HEK293 (cell line): Measurements from ENCODE around the gene TUFM.
A peak's percentile ranks its signal among the peaks of the same experiment; 100 is the strongest.

Experiments
- CTCF ChIA-PET: fragments of 350-600 bp; formaldehyde crosslinking; extraction: SDS; loops from one replicate; lab custom pipeline; 2021; ENCODE audit warnings: antibody characterized with exemption; lab: Yijun Ruan, JAX
- POLR2A ChIA-PET: fragments of 300-600 bp; formaldehyde crosslinking; extraction: SDS; loops from one replicate; lab custom pipeline; 2020; ENCODE audit warnings: antibody characterized with exemption, inconsistent platforms; lab: Yijun Ruan, JAX
- H3K27ac ChIP-seq: fragments of 200-500 bp; sonication (Bioruptor generic); 2 replicates; pipeline ENCODE4 v1.5.1; 2014; ENCODE audit warnings: low read depth, low read length, control low read depth, inconsistent platforms; ENCODE audit errors: extremely low read depth
- H3K36me3 ChIP-seq, 2 experiments: fragments of 200-500 bp in 1 of 2; sonication (Bioruptor generic) in 1 of 2; 1 replicate in 1 of 2; 2 replicates in 1 of 2; pipeline ENCODE4 v1.5.1; 2014 to 2017; ENCODE audit warnings: inconsistent platforms in 2 of 2, low read length in 2 of 2; ENCODE audit not compliant: control insufficient read depth in 2 of 2, insufficient read depth in 1 of 2
- H3K4me1 ChIP-seq: fragments of 200-500 bp; sonication (Bioruptor generic); 2 replicates; pipeline ENCODE4 v1.5.1; 2014; ENCODE audit warnings: mild to moderate bottlenecking, low read length, inconsistent platforms; ENCODE audit not compliant: control insufficient read depth, insufficient read depth
- H3K4me3 ChIP-seq: 2 replicates; pipeline ENCODE4 v1.5.1; 2011; ENCODE audit warnings: low read depth, mild to moderate bottlenecking, control low read depth, low read length, moderate library complexity
- H3K9me3 ChIP-seq: fragments of 200-500 bp; sonication (Bioruptor generic); 2 replicates; pipeline ENCODE4 v1.5.1; 2014; ENCODE audit warnings: low read depth, low read length, inconsistent platforms; ENCODE audit not compliant: control insufficient read depth, insufficient read depth
- HOXC10 ChIP-seq: sonication (generic); formaldehyde crosslinking; IDR thresholded peaks from 2 replicates; pipeline ENCODE4 v1.8.1; 2023; ENCODE audit warnings: mild to moderate bottlenecking, missing genetic modification reagents
- KLF9 ChIP-seq: fragments of 450-650 bp; formaldehyde crosslinking; IDR thresholded peaks from 2 replicates; pipeline ENCODE4 v1.5.1; 2016; ENCODE audit warnings: missing biosample characterization, missing genetic modification characterization, low read depth
- REST ChIP-seq: fragments of 450-650 bp; formaldehyde crosslinking; IDR thresholded peaks from 2 replicates; pipeline ENCODE4 v1.5.1; 2016; ENCODE audit warnings: missing biosample characterization, missing genetic modification characterization
- TRIM28 ChIP-seq: IDR thresholded peaks from 2 replicates; pipeline ENCODE4 v1.6.1; 2011; ENCODE audit warnings: low read length, control low read depth, borderline replicate concordance
- ZNF114 ChIP-seq: fragments of 450-650 bp; formaldehyde crosslinking; IDR thresholded peaks from 2 replicates; pipeline ENCODE4 v1.5.0; 2017; ENCODE audit warnings: missing biosample characterization, missing genetic modification characterization
- ZNF157 ChIP-seq: fragments of 450-650 bp; formaldehyde crosslinking; IDR thresholded peaks from 2 replicates; pipeline ENCODE4 v1.5.1; 2016; ENCODE audit warnings: missing biosample characterization, missing genetic modification characterization
- ZNF2 ChIP-seq: fragments of 450-650 bp; formaldehyde crosslinking; IDR thresholded peaks from 2 replicates; pipeline ENCODE4 v1.5.1; 2016; ENCODE audit warnings: missing biosample characterization, missing genetic modification characterization
- ZNF302 ChIP-seq: fragments of 450-650 bp; formaldehyde crosslinking; IDR thresholded peaks from 2 replicates; pipeline ENCODE4 v1.5.1; 2016; ENCODE audit warnings: missing biosample characterization, missing genetic modification characterization, low read depth
- ZNF549 ChIP-seq: fragments of 450-650 bp; IDR thresholded peaks from 2 replicates; pipeline ENCODE4 v1.5.1; 2018; ENCODE audit warnings: missing biosample characterization, missing genetic modification characterization, mild to moderate bottlenecking, inconsistent platforms, moderate library complexity
- ZNF624 ChIP-seq: fragments of 450-650 bp; formaldehyde crosslinking; IDR thresholded peaks from 2 replicates; pipeline ENCODE4 v1.5.1; 2017; ENCODE audit warnings: missing biosample characterization, missing genetic modification characterization
- TF ChIP-seq, protein P1 (sequence below): fragments of 450-650 bp; formaldehyde crosslinking; IDR thresholded peaks from 2 replicates; pipeline ENCODE4 v1.5.1; 2017; ENCODE audit warnings: missing biosample characterization, mild to moderate bottlenecking, missing genetic modification characterization, moderate library complexity
- TF ChIP-seq, protein P2 (sequence below): fragments of 450-650 bp; formaldehyde crosslinking; optimal IDR thresholded peaks from 2 replicates; pipeline ENCODE3; 2016; ENCODE audit warnings: missing biosample characterization, mild to moderate bottlenecking, missing genetic modification characterization
- TF ChIP-seq, protein P3 (sequence below): fragments of 450-650 bp; formaldehyde crosslinking; IDR thresholded peaks from 2 replicates; pipeline ENCODE4; 2016; ENCODE audit warnings: missing biosample characterization, missing genetic modification characterization
- TF ChIP-seq, protein P4 (sequence below): fragments of 450-650 bp; IDR thresholded peaks from 2 replicates; pipeline ENCODE4 v1.5.1; 2018; ENCODE audit warnings: missing biosample characterization, missing genetic modification characterization

Gene TUFM

GRCh38 chr16:28834349-28834748 lies 11.8 kb downstream of the TUFM start:
- Histone ChIP-seq H3K36me3 (peaks cover 53 to 94% of the 10 kb centered on the region in 2 experiments), H3K27ac (no peak overlapping the region), H3K9me3 (no peaks in the 10 kb centered on the region), H3K4me3 (no peak overlapping the region), H3K4me1 (no peaks in the 10 kb centered on the region)
- ChIA-PET POLR2A (no interaction called here), CTCF (no interaction called here)
- TF ChIP-seq, protein P1, sequence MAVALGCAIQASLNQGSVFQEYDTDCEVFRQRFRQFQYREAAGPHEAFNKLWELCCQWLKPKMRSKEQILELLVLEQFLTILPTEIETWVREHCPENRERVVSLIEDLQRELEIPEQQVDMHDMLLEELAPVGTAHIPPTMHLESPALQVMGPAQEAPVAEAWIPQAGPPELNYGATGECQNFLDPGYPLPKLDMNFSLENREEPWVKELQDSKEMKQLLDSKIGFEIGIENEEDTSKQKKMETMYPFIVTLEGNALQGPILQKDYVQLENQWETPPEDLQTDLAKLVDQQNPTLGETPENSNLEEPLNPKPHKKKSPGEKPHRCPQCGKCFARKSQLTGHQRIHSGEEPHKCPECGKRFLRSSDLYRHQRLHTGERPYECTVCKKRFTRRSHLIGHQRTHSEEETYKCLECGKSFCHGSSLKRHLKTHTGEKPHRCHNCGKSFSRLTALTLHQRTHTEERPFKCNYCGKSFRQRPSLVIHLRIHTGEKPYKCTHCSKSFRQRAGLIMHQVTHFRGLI (tag by site-specific recombination) = peak; percentile 33; the same call in 1 of the 2 replicates
- TF ChIP-seq KLF9 (tag by site-specific recombination) = no peak

GRCh38 chr16:28830531-28830930 lies 15.6 kb downstream of the TUFM start:
- peaks cover 3% of the 10 kb centered on the region; the same call in 1 of the 2 replicates for H3K4me1 ChIP-seq
- no peaks in the 10 kb centered on the region for H3K9me3 ChIP-seq
- no peak for TF ChIP-seq HOXC10 (CRISPR knock-in tag)
- no peak for TF ChIP-seq ZNF157 (tag by site-specific recombination)
- no peak for TF ChIP-seq ZNF549 (tag by site-specific recombination)
- TF ChIP-seq TRIM28 = no peak
- TF ChIP-seq ZNF2 (tag by site-specific recombination) = no peak
- TF ChIP-seq, protein P2, sequence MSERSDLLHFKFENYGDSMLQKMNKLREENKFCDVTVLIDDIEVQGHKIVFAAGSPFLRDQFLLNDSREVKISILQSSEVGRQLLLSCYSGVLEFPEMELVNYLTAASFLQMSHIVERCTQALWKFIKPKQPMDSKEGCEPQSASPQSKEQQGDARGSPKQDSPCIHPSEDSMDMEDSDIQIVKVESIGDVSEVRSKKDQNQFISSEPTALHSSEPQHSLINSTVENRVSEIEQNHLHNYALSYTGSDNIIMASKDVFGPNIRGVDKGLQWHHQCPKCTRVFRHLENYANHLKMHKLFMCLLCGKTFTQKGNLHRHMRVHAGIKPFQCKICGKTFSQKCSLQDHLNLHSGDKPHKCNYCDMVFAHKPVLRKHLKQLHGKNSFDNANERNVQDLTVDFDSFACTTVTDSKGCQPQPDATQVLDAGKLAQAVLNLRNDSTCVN (tag by site-specific recombination) = no peak
- TF ChIP-seq, protein P3, sequence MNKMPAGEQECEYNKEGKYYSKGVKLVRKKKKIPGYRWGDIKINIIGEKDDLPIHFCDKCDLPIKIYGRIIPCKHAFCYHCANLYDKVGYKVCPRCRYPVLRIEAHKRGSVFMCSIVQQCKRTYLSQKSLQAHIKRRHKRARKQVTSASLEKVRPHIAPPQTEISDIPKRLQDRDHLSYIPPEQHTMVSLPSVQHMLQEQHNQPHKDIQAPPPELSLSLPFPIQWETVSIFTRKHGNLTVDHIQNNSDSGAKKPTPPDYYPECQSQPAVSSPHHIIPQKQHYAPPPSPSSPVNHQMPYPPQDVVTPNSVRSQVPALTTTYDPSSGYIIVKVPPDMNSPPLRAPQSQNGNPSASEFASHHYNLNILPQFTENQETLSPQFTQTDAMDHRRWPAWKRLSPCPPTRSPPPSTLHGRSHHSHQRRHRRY (tag by site-specific recombination) = no peak
- TF ChIP-seq ZNF624 (tag by site-specific recombination) = no peak
- no peak for TF ChIP-seq REST
- TF ChIP-seq, protein P4, sequence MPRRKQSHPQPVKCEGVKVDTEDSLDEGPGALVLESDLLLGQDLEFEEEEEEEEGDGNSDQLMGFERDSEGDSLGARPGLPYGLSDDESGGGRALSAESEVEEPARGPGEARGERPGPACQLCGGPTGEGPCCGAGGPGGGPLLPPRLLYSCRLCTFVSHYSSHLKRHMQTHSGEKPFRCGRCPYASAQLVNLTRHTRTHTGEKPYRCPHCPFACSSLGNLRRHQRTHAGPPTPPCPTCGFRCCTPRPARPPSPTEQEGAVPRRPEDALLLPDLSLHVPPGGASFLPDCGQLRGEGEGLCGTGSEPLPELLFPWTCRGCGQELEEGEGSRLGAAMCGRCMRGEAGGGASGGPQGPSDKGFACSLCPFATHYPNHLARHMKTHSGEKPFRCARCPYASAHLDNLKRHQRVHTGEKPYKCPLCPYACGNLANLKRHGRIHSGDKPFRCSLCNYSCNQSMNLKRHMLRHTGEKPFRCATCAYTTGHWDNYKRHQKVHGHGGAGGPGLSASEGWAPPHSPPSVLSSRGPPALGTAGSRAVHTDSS (tag by site-specific recombination) = no peak
- no peak for TF ChIP-seq ZNF302 (tag by site-specific recombination)
- no peak for TF ChIP-seq ZNF114 (tag by site-specific recombination)
- ChIA-PET CTCF (interaction anchor here (0.7 kb wide), 2 partner anchors 43 to 116 kb away, joined by 3 read pairs; no protein-coding TSS in a partner anchor), POLR2A (interaction anchor here (0.7 to 1.5 kb wide), 5 partner anchors 8 to 144 kb away, joined by 3 to 8 read pairs (median 4); partner anchors contain the start of genes ATXN2L, SPNS1 and TUFM)
- H3K27ac ChIP-seq = no peak overlapping the region
- H3K4me3 ChIP-seq = no peak overlapping the region
- peaks cover 84 to 100% of the 10 kb centered on the region in 2 experiments for H3K36me3 ChIP-seq
